ENCODE results near the gene PTPRM. TPM values are rescaled to one million over a fixed set of nuclear protein-coding genes. Genes with fewer than 3 reads are reported as not detected.

The PTPRM gene
- polyA plus RNA-seq, 3 donors, result 0.04 to 2.1 (median 0.66) TPM

GRCh38 chr18:7898181-7898580 is 331.1 kb downstream of the PTPRM start:
- Mint-ChIP-seq H3K36me3 (no peaks in the 10 kb centered on the region), H3K4me1 (no peaks in the 10 kb centered on the region), H3K4me3 (no peak overlapping the region), H3K27ac (no peak overlapping the region), H3K9me3 (peaks cover 0 to 2% (median 0%) of the 10 kb centered on the region in 7 donors), H3K27me3 (ENCODE audit: low read depth in 3 of 3) (no peaks in the 10 kb centered on the region)
- Histone ChIP-seq H3K4me2 (replicated peaks; ENCODE audit: extremely low read depth, low read length, poor library complexity, severe bottlenecking) (no peak overlapping the region), H3K27ac (ENCODE audit: low read depth in 1 of 2, low read length in 2 of 2) (no peak overlapping the region), H4K20me1 (ENCODE audit: insufficient read depth, low read length) (no peaks in the 10 kb centered on the region), H3K36me3 (replicated peaks in 1 of 2; ENCODE audit: control insufficient read depth in 1 of 2, insufficient read depth in 2 of 2, low read length in 2 of 2) (no peaks in the 10 kb centered on the region), H3K4me1 (ENCODE audit: control insufficient read depth in 1 of 2, insufficient read depth in 2 of 2, low read length in 2 of 2) (no peaks in the 10 kb centered on the region), H3K79me2 (ENCODE audit: insufficient read depth, low read length) (no peaks in the 10 kb centered on the region), H3K4me3 (replicated peaks in 1 of 3; ENCODE audit: low read depth in 2 of 3, low read length in 3 of 3) (no peak overlapping the region), H3K9me3 (replicated peaks in 1 of 2; ENCODE audit: control insufficient read depth in 1 of 2, insufficient read depth in 1 of 2, low read length in 2 of 2) (no peaks in the 10 kb centered on the region), H2AFZ (ENCODE audit: insufficient read depth, low read depth, low read length, poor library complexity, severe bottlenecking) (no peak overlapping the region), H3K9ac (ENCODE audit: insufficient read depth, low read length, poor library complexity, severe bottlenecking) (no peak overlapping the region), H3K27me3 (ENCODE audit: control insufficient read depth in 2 of 2, insufficient read depth in 2 of 2, low read length in 2 of 2) (no peaks in the 10 kb centered on the region)
- no peak for TF ChIP-seq CTCF (IDR thresholded peaks at IDR 0.05)
- 100% methylated on average over 1 of the region's 2 CpGs for WGBS (ENCODE audit: insufficient coverage)
- DNase-seq, result no peak
- intact Hi-C loops (cut with micrococcal nuclease), result no loop called here

- Mint-ChIP-seq H3K27me3 (ENCODE audit: low read depth in 3 of 3) (no peaks in the 10 kb centered on the region), H3K27ac (no peak overlapping the region), H3K36me3 (no peaks in the 10 kb centered on the region), H3K4me1 (no peaks in the 10 kb centered on the region), H3K9me3 (peaks cover 0 to 2% (median 0%) of the 10 kb centered on the region in 7 donors), H3K4me3 (no peak overlapping the region)
- Histone ChIP-seq H3K27ac (ENCODE audit: low read depth in 1 of 2, low read length in 2 of 2) (no peak overlapping the region), H4K20me1 (ENCODE audit: insufficient read depth, low read length) (no peaks in the 10 kb centered on the region), H2AFZ (ENCODE audit: insufficient read depth, low read depth, low read length, poor library complexity, severe bottlenecking) (no peak overlapping the region), H3K9ac (ENCODE audit: insufficient read depth, low read length, poor library complexity, severe bottlenecking) (no peak overlapping the region), H3K4me2 (replicated peaks; ENCODE audit: extremely low read depth, low read length, poor library complexity, severe bottlenecking) (no peak overlapping the region), H3K4me1 (ENCODE audit: control insufficient read depth in 1 of 2, insufficient read depth in 2 of 2, low read length in 2 of 2) (no peaks in the 10 kb centered on the region), H3K27me3 (ENCODE audit: control insufficient read depth in 2 of 2, insufficient read depth in 2 of 2, low read length in 2 of 2) (no peaks in the 10 kb centered on the region), H3K79me2 (ENCODE audit: insufficient read depth, low read length) (no peaks in the 10 kb centered on the region), H3K9me3 (replicated peaks in 1 of 2; ENCODE audit: control insufficient read depth in 1 of 2, insufficient read depth in 1 of 2, low read length in 2 of 2) (no peaks in the 10 kb centered on the region), H3K36me3 (replicated peaks in 1 of 2; ENCODE audit: control insufficient read depth in 1 of 2, insufficient read depth in 2 of 2, low read length in 2 of 2) (no peaks in the 10 kb centered on the region), H3K4me3 (replicated peaks in 1 of 3; ENCODE audit: low read depth in 2 of 3, low read length in 3 of 3) (no peak overlapping the region)
- intact Hi-C loops (cut with micrococcal nuclease), result no loop called here
- 85% methylated on average over 5 of the region's 5 CpGs for WGBS (ENCODE audit: insufficient coverage)
- DNase-seq, result no peak
- no peak for TF ChIP-seq CTCF (IDR thresholded peaks at IDR 0.05)
Observed at GRCh38 chr18:7899078-7899477, 332.0 kb downstream of the PTPRM start.
